ENCODE results near the gene SPDYE16. TPM values are rescaled to one million over a fixed set of nuclear protein-coding genes. Genes with fewer than 3 reads are reported as not detected.

The SPDYE16 gene
- total and polyA plus RNA-seq, 4 donors = 0.05 to 0.50 (median 0.22) TPM

- Histone ChIP-seq H3K27me3 (ENCODE audit: control insufficient read depth in 4 of 4, insufficient read depth in 4 of 4, low read length in 3 of 4) (no peaks in the 10 kb centered on the region), H3K9me3 (ENCODE audit: control insufficient read depth in 4 of 4, low read length in 3 of 4) (no peaks in the 10 kb centered on the region), H3K4me3 (ENCODE audit: low read depth in 1 of 3, low read length in 3 of 3) (no peak within 1 kb of the TSS), H3K4me1 (ENCODE audit: control insufficient read depth in 4 of 4, insufficient read depth in 4 of 4, low read length in 3 of 4) (peaks cover 0 to 7% (median 0%) of the 10 kb centered on the region in 4 donors), H3K36me3 (ENCODE audit: control insufficient read depth in 4 of 4, insufficient read depth in 3 of 4, low read depth in 1 of 4, low read length in 3 of 4) (peaks cover 2 to 7% (median 3%) of the 10 kb centered on the region in 4 donors), H3K27ac (ENCODE audit: low read depth in 1 of 2, low read length in 2 of 2) (no peak within 1 kb of the TSS), H3K9ac (ENCODE audit: low read depth in 1 of 2, low read length in 2 of 2) (no peak within 1 kb of the TSS)
- no peak for DNase-seq (ENCODE audit: low spot score)
- TF ChIP-seq MAX (IDR thresholded peaks at IDR 0.05) (no peak), RXRA (IDR thresholded peaks at IDR 0.05) (no peak), FOXA2 (IDR thresholded peaks at IDR 0.05) (no peak), NR2F2 (IDR thresholded peaks at IDR 0.05) (no peak), ZBTB33 (IDR thresholded peaks at IDR 0.05) (no peak), HNF4A (conservative IDR thresholded peaks at IDR 0.05) (no peak), YY1 (IDR thresholded peaks at IDR 0.05) (no peak), HNF4G (IDR thresholded peaks at IDR 0.05) (no peak), ATF3 (IDR thresholded peaks at IDR 0.05) (no peak), TAF1 (conservative IDR thresholded peaks at IDR 0.05) (no peak), REST (IDR thresholded peaks at IDR 0.05) (no peak), RAD21 (IDR thresholded peaks at IDR 0.05) (no peak), EGR1 (IDR thresholded peaks at IDR 0.05; ENCODE audit: low read depth in 2 of 2) (no peak), FOXA1 (IDR thresholded peaks at IDR 0.05) (no peak)
- WGBS = 54% methylated on average over 20 of the region's 20 CpGs
These were observed 32.9 kb downstream of the SPDYE16 start, which contains the start of gene UPK3B for GRCh38 chr7:76509931-76510877. UPK3B (plus strand) TSS chr7:76510552; CDS start chr7:76510653, 101 bp downstream.

GRCh38 chr7:76507723-76508406, 35.2 kb downstream of the SPDYE16 start:
- Histone ChIP-seq H3K9ac (ENCODE audit: low read depth in 1 of 2, low read length in 2 of 2) (no peak overlapping the region), H3K27ac (ENCODE audit: low read depth in 1 of 2, low read length in 2 of 2) (no peak overlapping the region), H3K4me3 (ENCODE audit: low read depth in 1 of 3, low read length in 3 of 3) (no peak overlapping the region), H3K4me1 (ENCODE audit: control insufficient read depth in 4 of 4, insufficient read depth in 4 of 4, low read length in 3 of 4) (peaks cover 0 to 3% (median 0%) of the 10 kb centered on the region in 4 donors), H3K9me3 (ENCODE audit: control insufficient read depth in 4 of 4, low read length in 3 of 4) (no peaks in the 10 kb centered on the region), H3K36me3 (ENCODE audit: control insufficient read depth in 4 of 4, insufficient read depth in 3 of 4, low read depth in 1 of 4, low read length in 3 of 4) (peaks cover 3 to 14% (median 7%) of the 10 kb centered on the region in 4 donors), H3K27me3 (ENCODE audit: control insufficient read depth in 4 of 4, insufficient read depth in 4 of 4, low read length in 3 of 4) (no peaks in the 10 kb centered on the region)
- 89% methylated on average over 11 of the region's 11 CpGs for WGBS
- DNase-seq (ENCODE audit: low spot score) = no peak
- no peak for TF ChIP-seq HNF4G (IDR thresholded peaks at IDR 0.05)
- no peak for TF ChIP-seq YY1 (IDR thresholded peaks at IDR 0.05)
- no peak for TF ChIP-seq FOXA2 (IDR thresholded peaks at IDR 0.05)
- no peak for TF ChIP-seq ZBTB33 (IDR thresholded peaks at IDR 0.05)
- no peak for TF ChIP-seq SP1 (IDR thresholded peaks at IDR 0.05)
- TF ChIP-seq TAF1 (conservative IDR thresholded peaks at IDR 0.05) = no peak
- no peak for TF ChIP-seq REST (IDR thresholded peaks at IDR 0.05)
- TF ChIP-seq JUND (IDR thresholded peaks at IDR 0.05) = no peak
- TF ChIP-seq GABPA (IDR thresholded peaks at IDR 0.05 in 1 of 2, conservative IDR thresholded peaks at IDR 0.05 in 1 of 2) = no peak
- TF ChIP-seq RXRA (IDR thresholded peaks at IDR 0.05) = no peak
- no peak for TF ChIP-seq HNF4A (conservative IDR thresholded peaks at IDR 0.05)
- TF ChIP-seq NR2F2 (IDR thresholded peaks at IDR 0.05) = no peak
